MCF 10A (cell line): ENCODE data around the gene RHEX. TPM values are rescaled to one million over a fixed set of nuclear protein-coding genes. Genes with fewer than 3 reads are reported as not detected.

ENCODE experiments used
- BruUV-seq: library from RNA; stranded (reverse); fragments of 400-500 nt; replicated peaks from 2 replicates; lab custom pipeline; 2021; lab: Mats Ljungman, UMichigan
- CTCF ChIA-PET: fragments of 300-600 bp; sonication (Branson Sonifier 250); formaldehyde crosslinking; extraction: SDS; loops from one replicate; lab custom pipeline; 2021; ENCODE audit warnings: antibody characterized with exemption, inconsistent platforms; lab: Yijun Ruan, JAX
- POLR2A ChIA-PET: fragments of 300-600, 350-650 bp; sonication (Branson Sonifier 250); formaldehyde crosslinking; extraction: SDS; loops from one replicate; lab custom pipeline; 2020; ENCODE audit warnings: antibody characterized with exemption, inconsistent platforms; lab: Yijun Ruan, JAX
- DNase-seq: peaks from one replicate; pipeline ENCODE4 v3.0.0-alpha.2; 2018; ENCODE audit not compliant: unreplicated experiment
- H3K27ac Mint-ChIP-seq: one replicate; pipeline ENCODE4 v1.8.0; 2022; ENCODE audit warnings: mild to moderate bottlenecking, low read depth, mixed read lengths; ENCODE audit not compliant: unreplicated experiment
- H3K27me3 Mint-ChIP-seq: one replicate; pipeline ENCODE4 v1.8.0; 2022; ENCODE audit warnings: mixed read lengths; ENCODE audit not compliant: insufficient read depth, unreplicated experiment
- H3K36me3 Mint-ChIP-seq: one replicate; pipeline ENCODE4 v1.8.0; 2022; ENCODE audit warnings: mild to moderate bottlenecking, moderate library complexity, mixed read lengths; ENCODE audit not compliant: insufficient read depth, unreplicated experiment
- H3K4me1 Mint-ChIP-seq: one replicate; pipeline ENCODE4 v1.8.0; 2022; ENCODE audit warnings: mixed read lengths; ENCODE audit not compliant: insufficient read depth, unreplicated experiment
- H3K4me3 Mint-ChIP-seq: one replicate; pipeline ENCODE4 v1.8.0; 2022; ENCODE audit warnings: mild to moderate bottlenecking, moderate library complexity, mixed read lengths; ENCODE audit not compliant: unreplicated experiment
- H3K9me3 Mint-ChIP-seq: one replicate; pipeline ENCODE4 v1.8.0; 2022; ENCODE audit warnings: mixed read lengths; ENCODE audit not compliant: unreplicated experiment
- CTCF ChIP-seq: fragments of 200-600 bp; IDR thresholded peaks from one replicate; pipeline ENCODE4 v1.8.0; 2022; ENCODE audit warnings: antibody characterized with exemption, mild to moderate bottlenecking; ENCODE audit not compliant: unreplicated experiment
- intact Hi-C: fragments of 100-400 bp; cut with micrococcal nuclease; formaldehyde crosslinking; loops from 2 replicates; pipeline ENCODE4 v1.14.1; 2022
- total RNA-seq: library from RNA; stranded (reverse); gene quantifications from 2 replicates; pipeline ENCODE4 v1.2.3, GENCODE V29; 2022

Gene RHEX
- total RNA-seq, 1 experiment from 2014 or later, result not detected

GRCh38 chr1:206066479-206067171 lies 13.7 kb downstream of the RHEX start:
- ChIA-PET POLR2A (interaction anchor here (0.8 kb wide), 1 partner anchor 22 kb away, joined by 3 read pairs; no protein-coding TSS in a partner anchor), CTCF (interaction anchor here (0.7 to 1.5 kb wide), 4 partner anchors 9 to 1320 kb away, joined by 3 read pairs; no protein-coding TSS in a partner anchor)
- H3K27ac Mint-ChIP-seq, result no peak overlapping the region
- TF ChIP-seq CTCF, result no peak
- no peaks in the 10 kb centered on the region for H3K36me3 Mint-ChIP-seq
- H3K4me3 Mint-ChIP-seq, result no peak overlapping the region
- DNase-seq, result no peak
- H3K27me3 Mint-ChIP-seq, result peaks cover 18% of the 10 kb centered on the region
- no peaks in the 10 kb centered on the region for H3K9me3 Mint-ChIP-seq
- peaks cover 9% of the 10 kb centered on the region for H3K4me1 Mint-ChIP-seq
- intact Hi-C loops, result no loop called here
- BruUV-seq, result no TSS peak

GRCh38 chr1:206067486-206068227 lies 14.7 kb downstream of the RHEX start:
- POLR2A ChIA-PET, result interaction anchor here (0.6 to 1.1 kb wide), 4 partner anchors 11 to 606 kb away, joined by 3 read pairs; no protein-coding TSS in a partner anchor
- H3K27ac Mint-ChIP-seq, result no peak overlapping the region
- no peaks in the 10 kb centered on the region for H3K36me3 Mint-ChIP-seq

GRCh38 chr1:206068314-206068713 lies 15.3 kb downstream of the RHEX start:
- intact Hi-C loops, result no loop called here
- no peaks in the 10 kb centered on the region for H3K36me3 Mint-ChIP-seq
- no TSS peak for BruUV-seq
- ChIA-PET POLR2A (interaction anchor here (0.9 to 1.1 kb wide), 3 partner anchors 11 to 34 kb away, joined by 3 to 4 read pairs (median 3); no protein-coding TSS in a partner anchor), CTCF (interaction anchor here (0.6 to 1.5 kb wide), 3 partner anchors 9 to 1750 kb away, joined by 3 read pairs; no protein-coding TSS in a partner anchor)
- TF ChIP-seq CTCF, result no peak
- peaks cover 9% of the 10 kb centered on the region for H3K4me1 Mint-ChIP-seq
- peaks cover 9% of the 10 kb centered on the region for H3K27me3 Mint-ChIP-seq
- H3K9me3 Mint-ChIP-seq, result no peaks in the 10 kb centered on the region
- no peak overlapping the region for H3K4me3 Mint-ChIP-seq
- H3K27ac Mint-ChIP-seq, result no peak overlapping the region
- no peak for DNase-seq

More at GRCh38 chr1:206067486-206068227, 14.7 kb downstream of the RHEX start:
- H3K4me1 Mint-ChIP-seq, result peaks cover 9% of the 10 kb centered on the region
- no peaks in the 10 kb centered on the region for H3K9me3 Mint-ChIP-seq
- no peak for DNase-seq
- TF ChIP-seq CTCF, result no peak
- no peak overlapping the region for H3K4me3 Mint-ChIP-seq
- intact Hi-C loops, result no loop called here
- peaks cover 15% of the 10 kb centered on the region for H3K27me3 Mint-ChIP-seq
- BruUV-seq, result no TSS peak
- CTCF ChIA-PET, result interaction anchor here (1.1 to 1.5 kb wide), 3 partner anchors 9 to 38 kb away, joined by 3 read pairs; no protein-coding TSS in a partner anchor
